Adrenal gland (tissue), 12 donors: ENCODE measurements around the gene PPP1R14C. TPM values are rescaled to one million over a fixed set of nuclear protein-coding genes. Genes with fewer than 3 reads are reported as not detected.

Experiments
- DNase-seq, 7 donors: peaks; one replicate each; pipeline ENCODE4 v3.0.0-alpha.2; 2019 to 2020
- H3K27ac ChIP-seq, 5 donors: fragments of 200-600 bp; sonication (generic) in 4 of 5; 1 replicate in 3 of 5; 2 replicates in 2 of 5; pipeline versions ENCODE4 v1.5.1 to v1.8.0; 2016 to 2020; ENCODE audit warnings: mild to moderate bottlenecking in 1 of 5
- H3K27me3 ChIP-seq: fragments of 200-600 bp; 2 replicates; pipeline ENCODE4 v1.8.0; 2021
- H3K36me3 ChIP-seq, 2 donors: fragments of 200-600 bp; replicated peaks in 1 of 2; 1 replicate in 1 of 2; 2 replicates in 1 of 2; pipeline versions ENCODE4 v1.5.1 to v1.8.0; 2018 to 2022
- H3K4me1 ChIP-seq, 2 donors: fragments of 200-600 bp; replicated peaks in 1 of 2; 1 replicate in 1 of 2; 2 replicates in 1 of 2; pipeline versions ENCODE4 v1.5.1 to v1.8.0; 2018 to 2021
- H3K4me3 ChIP-seq, 4 donors: fragments of 200-600 bp; sonication (generic) in 3 of 4; one replicate each; pipeline ENCODE4 v1.5.1; 2016 to 2018
- H3K9me3 ChIP-seq, 3 donors: fragments of 200-600 bp; sonication (generic) in 1 of 3; replicated peaks in 1 of 3; 1 replicate in 2 of 3; 2 replicates in 1 of 3; pipeline versions ENCODE4 v1.5.1 to v1.8.0; 2016 to 2021
- CTCF ChIP-seq, 6 experiments: fragments of 450-650 bp in 4 of 6; fragments of 200-600 bp in 2 of 6; sonication (generic) in 1 of 6; IDR thresholded peaks; 1 replicate in 5 of 6; 2 replicates in 1 of 6; pipeline versions ENCODE4 v1.5.1 to v1.8.0; 2016 to 2021; ENCODE audit warnings: antibody characterized with exemption in 6 of 6, mild to moderate bottlenecking in 2 of 6, moderate library complexity in 1 of 6
- POLR2A ChIP-seq, 2 donors: fragments of 450-650 bp; IDR thresholded peaks; one replicate each; pipeline ENCODE4 v1.6.1; 2017; ENCODE audit warnings: antibody characterized with exemption in 2 of 2, mild to moderate bottlenecking in 2 of 2, moderate library complexity in 1 of 2
- WGBS, 4 donors: extraction: QIAGEN DNeasy Blood & Tissue Kit in 2 of 4; methylation state at CpG; one replicate each; pipeline versions ENCODE4 v1.1.5 to v1.1.7; 2013 to 2017; 5-methylcytosine and 5-hydroxymethylcytosine counted together
- intact Hi-C, 2 donors: fragments of 100-400 bp; cut with DNase I; formaldehyde crosslinking; loops; one replicate each; pipeline versions ENCODE4 v1.14.1 to v1.15.0; 2022 to 2023
- polyA plus RNA-seq, 3 donors: library from polyadenylated mRNA; stranded (reverse); fragments of 200-250 nt in 2 of 3; fragments of 350-450 nt in 1 of 3; fragmentation: Illumina TruSeq in 1 of 3; extraction: RNeasy Lipid Tissue Mini Kit (QIAGEN cat#74804) in 1 of 3; gene quantifications; one replicate each; pipeline ENCODE4 v1.2.3, GENCODE V29; 2013 to 2014
- total RNA-seq, 9 donors: library from RNA; depleted of rRNA in 4 of 9; stranded (reverse); fragments of >200 nt in 4 of 9; fragments of 120-200 nt in 1 of 9; fragmentation: NEBNext Ultra II Directional in 1 of 9; extraction: Animal tissue kit (Norgen Biotek cat#: 25700) in 1 of 9; gene quantifications; one replicate each; pipeline versions ENCODE4 v1.1.0 to v1.2.4, GENCODE V29; 2013 to 2023
- donor health status: healthy with polysubstance abuse.
- donor health status: Bipolar disorder and iron deficiency.
- donor health status: DM: yes; HTN: yes; CAD: no.
- donor health status: DM: no; HTN: no; CAD: no.
- donor health status: DM: no; HTN: no; CAD: no.
- donor health status: DM: yes; HTN: yes; CAD: no.

PPP1R14C gene
- total and polyA plus RNA-seq, 12 donors, result 0.11 to 0.46 (median 0.17) TPM; not detected in 5

DNA sequence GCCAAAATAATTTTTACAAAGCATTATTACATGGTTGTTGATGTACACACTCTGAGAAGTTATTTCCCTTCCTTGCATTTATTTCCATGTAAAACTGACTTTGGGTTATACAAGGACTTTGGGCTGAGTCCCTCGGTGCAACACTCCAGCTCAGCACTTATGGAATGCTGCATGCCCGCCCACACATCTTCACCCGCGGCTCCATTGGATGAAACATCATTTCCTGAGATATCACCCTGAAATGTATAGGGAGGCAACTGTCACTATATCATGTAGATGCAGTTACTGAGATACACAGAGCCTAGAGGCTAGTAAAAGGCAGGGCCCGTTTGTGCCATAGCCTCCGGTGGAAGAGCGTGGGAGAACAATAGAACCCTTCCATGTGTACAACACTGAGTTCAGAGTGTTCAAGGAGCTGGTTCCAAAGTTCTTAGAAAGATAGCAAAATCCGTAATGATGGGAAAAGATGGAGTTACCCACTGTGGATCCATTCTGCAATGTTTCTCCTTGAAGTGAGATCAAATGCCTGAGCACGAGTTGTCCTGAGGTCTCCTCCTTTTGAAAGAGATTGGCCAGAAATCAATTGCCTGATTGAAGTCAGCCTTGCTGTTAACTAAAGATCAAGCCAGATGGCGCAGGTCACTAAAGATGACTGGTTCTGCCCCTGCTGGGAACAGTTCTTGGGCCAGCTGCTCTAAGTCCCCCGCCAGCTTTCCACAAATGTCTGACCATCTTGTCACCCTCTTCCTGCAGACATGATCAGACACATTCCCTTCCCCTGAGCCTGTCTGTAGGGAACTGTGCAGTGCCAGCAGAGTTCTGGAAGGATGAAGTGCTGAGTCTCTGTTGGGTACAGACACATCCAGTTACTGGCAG is 125.1 kb downstream of the PPP1R14C start:
- H3K27ac ChIP-seq, result no peak overlapping the region
- H3K27me3 ChIP-seq, result no peaks in the 10 kb centered on the region
- H3K4me1 ChIP-seq, result no peaks in the 10 kb centered on the region
- no peaks in the 10 kb centered on the region for H3K36me3 ChIP-seq
- TF ChIP-seq CTCF (IDR thresholded peaks at IDR 0.05), result no peak
- TF ChIP-seq POLR2A (IDR thresholded peaks at IDR 0.05), result no peak
- 75 to 87% (median 80%) methylated on average over 8 to 11 of the region's 11 CpGs for WGBS, 4 donors
- no peak overlapping the region for H3K4me3 ChIP-seq
- intact Hi-C loops, result no loop called here
- DNase-seq, result no peak
- H3K9me3 ChIP-seq, result no peaks in the 10 kb centered on the region

- DNase-seq, result no peak
- WGBS, 4 donors, result 82 to 87% (median 85%) methylated on average over 6 of the region's 6 CpGs
- Histone ChIP-seq H3K9me3 (no peaks in the 10 kb centered on the region), H3K27ac (no peak overlapping the region), H3K36me3 (no peaks in the 10 kb centered on the region), H3K4me1 (no peaks in the 10 kb centered on the region), H3K4me3 (no peak overlapping the region), H3K27me3 (no peaks in the 10 kb centered on the region)
- intact Hi-C loops, result no loop called here
- no peak for TF ChIP-seq POLR2A (IDR thresholded peaks at IDR 0.05)
- TF ChIP-seq CTCF (IDR thresholded peaks at IDR 0.05), result no peak
Measured at GRCh38 chr6:150269130-150269856, 126.4 kb downstream of the PPP1R14C start.

- no peaks in the 10 kb centered on the region for H3K9me3 ChIP-seq
- H3K4me1 ChIP-seq, result no peaks in the 10 kb centered on the region
- intact Hi-C loops, result no loop called here
- TF ChIP-seq CTCF (IDR thresholded peaks at IDR 0.05) (no peak), POLR2A (IDR thresholded peaks at IDR 0.05) (no peak)
- no peak for DNase-seq
- H3K36me3 ChIP-seq, result no peaks in the 10 kb centered on the region
- no peak overlapping the region for H3K4me3 ChIP-seq
- H3K27ac ChIP-seq, result no peak overlapping the region
- WGBS, 4 donors, result 44 to 65% (median 58%) methylated on average over 4 of the region's 4 CpGs
- H3K27me3 ChIP-seq, result no peaks in the 10 kb centered on the region
Measured at GRCh38 chr6:150269857-150270223, 127.0 kb downstream of the PPP1R14C start.

DNA sequence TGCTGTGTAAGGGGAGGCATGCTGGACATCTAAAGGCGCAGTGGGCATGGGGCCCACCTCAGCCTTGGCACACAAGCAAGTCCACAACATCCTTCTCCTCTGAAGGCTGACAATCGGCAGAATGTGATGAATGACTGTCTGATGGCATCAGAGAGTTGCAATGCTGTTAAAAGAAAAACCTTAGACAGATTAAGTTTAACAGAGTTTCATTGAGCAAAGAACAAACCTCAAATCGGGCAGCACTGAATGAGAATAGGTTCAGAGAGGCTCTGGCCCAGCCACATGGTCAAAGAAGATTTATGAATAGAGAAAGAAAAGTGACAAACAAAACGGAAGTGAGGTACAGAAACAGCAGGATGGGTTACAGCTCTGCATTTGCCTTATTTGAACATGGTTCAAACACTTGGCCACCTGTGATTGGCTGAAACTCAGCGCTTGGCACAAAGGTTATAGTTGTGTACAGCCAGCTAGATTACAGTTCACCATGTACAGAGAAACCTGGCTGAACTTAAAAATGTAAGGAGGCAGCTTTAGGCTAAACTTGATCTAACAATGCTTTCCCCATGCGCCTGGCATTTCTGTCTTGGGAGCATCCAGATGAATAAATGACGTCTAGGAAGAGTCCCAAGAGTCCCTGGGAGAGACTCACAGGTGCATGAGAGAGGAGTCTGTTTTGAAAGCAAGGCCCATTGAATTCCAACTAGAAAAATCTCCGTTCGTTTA is 127.6 kb downstream of the PPP1R14C start:
- intact Hi-C loops, result no loop called here
- H3K27ac ChIP-seq, result no peak overlapping the region
- WGBS, 4 donors, result 77 to 86% (median 81%) methylated on average over 9 of the region's 9 CpGs
- no peaks in the 10 kb centered on the region for H3K4me1 ChIP-seq
- TF ChIP-seq POLR2A (IDR thresholded peaks at IDR 0.05), result no peak
- no peak for TF ChIP-seq CTCF (IDR thresholded peaks at IDR 0.05)
- H3K9me3 ChIP-seq, result no peaks in the 10 kb centered on the region
- H3K36me3 ChIP-seq, result no peaks in the 10 kb centered on the region
- no peaks in the 10 kb centered on the region for H3K27me3 ChIP-seq
- DNase-seq, result no peak
- no peak overlapping the region for H3K4me3 ChIP-seq
